Middle frontal gyrus (tissue), 1 donor: Measurements from ENCODE around the gene METAP1D.
"Not testable (repeated sequence)": the region's sequence is repeated elsewhere in the genome, so short reads cannot be mapped to it uniquely, and the experiment has no call there.

ENCODE experiments used
- DNase-seq: peaks from one replicate; pipeline ENCODE4 v3.0.0-alpha.2; 2015; ENCODE audit warnings: low spot score; ENCODE audit errors: extremely low spot score

The METAP1D gene

DNA sequence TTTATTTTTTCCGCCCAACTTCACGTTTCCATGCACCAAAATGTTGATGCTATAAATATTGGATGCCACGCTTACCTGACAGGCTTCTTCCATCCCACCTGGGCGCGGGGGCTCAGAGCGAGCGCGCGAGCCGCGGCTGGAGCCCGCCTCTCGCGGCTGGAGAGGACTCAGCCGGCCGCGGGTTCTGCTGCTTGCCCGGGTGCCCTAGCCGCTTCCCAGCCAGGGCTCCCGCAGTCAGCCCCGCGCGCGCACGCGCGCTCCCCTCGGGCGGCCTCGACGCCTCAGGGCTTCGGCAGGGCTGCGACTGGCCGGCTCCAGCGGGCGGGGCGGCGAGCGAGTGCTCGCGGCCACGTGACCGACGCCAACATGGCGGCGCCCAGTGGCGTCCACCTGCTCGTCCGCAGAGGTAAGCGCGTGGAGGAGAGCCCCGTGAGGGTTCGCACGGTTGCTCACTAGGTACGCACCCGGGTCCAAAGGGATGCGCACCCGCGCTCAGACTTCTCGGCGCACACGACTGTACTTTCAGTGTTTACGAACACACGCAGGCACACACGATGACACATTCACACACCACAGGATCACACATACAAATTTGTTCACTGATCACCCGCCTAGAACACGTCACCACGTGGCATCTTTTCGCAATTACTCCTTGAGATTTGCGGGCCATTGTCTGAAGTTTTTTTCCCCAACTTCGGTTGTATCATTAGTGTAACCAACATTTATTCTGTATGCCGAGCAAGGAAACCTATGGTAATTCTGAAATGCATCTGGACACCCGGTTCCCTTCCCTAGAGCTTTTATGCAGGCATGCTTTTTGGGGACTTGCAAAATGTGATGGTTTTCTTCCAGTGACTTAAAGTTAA lies at the start of gene METAP1D:
TSS of gene METAP1D (plus strand) at position 350 of the 866 bp plus-strand sequence. CDS start at position 367, 17 bp downstream.
- DNase-seq: peak; percentile 90

DNA sequence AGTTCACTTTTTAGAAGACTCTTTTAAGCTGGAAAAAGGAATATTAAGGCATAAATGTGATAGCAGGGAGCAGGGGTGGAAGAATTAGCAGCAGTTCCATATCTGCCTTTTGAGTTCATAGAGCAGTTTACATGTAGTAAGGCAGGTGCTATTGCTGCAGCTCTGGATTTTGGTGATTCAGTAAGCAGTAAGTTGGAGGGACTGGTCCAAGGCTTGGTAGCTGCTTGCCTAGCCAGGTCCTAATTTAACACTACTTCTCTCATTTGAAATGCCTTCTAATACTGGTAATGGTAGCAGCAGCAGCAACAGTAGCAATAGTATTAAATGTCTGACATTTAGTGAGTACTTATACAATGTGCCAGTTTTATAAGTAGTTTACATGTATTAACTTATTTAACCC lies 47.5 kb upstream of the METAP1D start:
- no peak for DNase-seq

DNA sequence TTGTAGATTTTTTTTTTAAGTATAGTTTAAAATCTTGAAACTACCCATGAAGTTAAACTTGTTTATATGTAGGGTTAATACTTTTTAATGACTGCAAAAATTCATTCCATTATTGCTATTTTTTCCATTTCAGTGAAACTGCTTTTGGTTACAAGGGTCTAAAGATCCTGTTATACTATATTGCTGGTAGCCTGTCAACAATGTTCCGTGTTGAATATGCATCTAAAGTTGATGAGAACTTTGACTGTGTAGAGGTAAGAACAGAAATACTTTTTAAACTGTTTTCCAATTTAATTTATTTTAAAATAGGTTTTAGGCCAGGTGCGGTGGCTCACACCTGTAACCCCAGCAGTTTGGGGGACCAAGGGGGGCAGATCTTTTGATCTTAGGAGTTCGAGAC lies 47.0 kb upstream of the METAP1D start:
- DNase-seq: no peak

DNA sequence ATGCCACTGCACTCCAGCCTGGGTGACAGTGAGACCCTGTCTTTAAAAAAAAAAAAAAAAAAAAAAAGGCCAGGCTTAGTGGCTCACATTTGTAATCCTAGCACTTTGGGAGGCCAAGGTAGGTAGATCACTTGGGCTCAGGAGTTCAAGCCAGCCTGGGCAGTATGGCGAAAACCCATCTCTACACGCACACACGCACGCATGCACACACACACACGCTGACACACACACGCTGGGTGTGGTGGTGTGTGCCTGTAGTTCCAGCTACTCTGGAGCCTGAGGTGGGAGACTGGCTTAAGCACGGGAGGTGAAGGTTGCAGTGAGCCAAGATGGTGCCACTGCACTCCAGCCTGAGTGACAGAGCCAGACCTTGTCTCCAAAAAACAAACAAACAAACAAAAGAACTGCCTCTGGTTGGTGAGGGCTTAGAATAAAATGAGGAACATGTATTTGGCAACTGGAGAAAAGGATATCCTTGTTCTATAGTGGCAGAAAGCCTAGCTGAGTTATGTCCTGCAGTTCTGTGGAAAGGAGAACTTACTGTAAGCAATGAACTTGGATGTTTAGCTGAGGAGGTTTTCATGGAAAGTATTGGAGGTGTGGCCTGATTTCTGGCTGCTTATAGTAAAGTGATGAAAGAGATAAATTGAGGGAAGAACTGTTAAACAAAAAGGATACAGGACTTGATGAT lies 43.5 kb upstream of the METAP1D start:
- DNase-seq: no peak

DNA sequence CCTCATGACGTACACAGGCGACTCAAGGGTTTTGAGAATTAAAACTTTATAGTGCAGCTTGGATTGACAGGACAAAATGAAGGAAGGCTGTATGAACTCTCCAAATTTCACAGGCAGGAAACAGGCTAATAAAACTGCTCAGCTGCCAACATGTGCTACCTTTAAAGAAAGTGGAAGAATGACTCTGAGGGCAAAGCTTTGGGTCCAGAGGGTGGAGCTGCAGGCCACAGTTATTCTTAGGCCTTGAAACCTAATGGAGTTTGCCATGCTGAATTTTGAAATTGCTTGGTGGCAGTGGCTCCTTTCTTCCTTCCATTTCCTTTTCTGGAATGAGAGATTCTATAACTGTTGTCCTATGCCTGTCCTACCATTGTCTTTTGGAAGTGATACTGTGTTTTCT lies 42.7 kb upstream of the METAP1D start:
- no peak for DNase-seq

DNA sequence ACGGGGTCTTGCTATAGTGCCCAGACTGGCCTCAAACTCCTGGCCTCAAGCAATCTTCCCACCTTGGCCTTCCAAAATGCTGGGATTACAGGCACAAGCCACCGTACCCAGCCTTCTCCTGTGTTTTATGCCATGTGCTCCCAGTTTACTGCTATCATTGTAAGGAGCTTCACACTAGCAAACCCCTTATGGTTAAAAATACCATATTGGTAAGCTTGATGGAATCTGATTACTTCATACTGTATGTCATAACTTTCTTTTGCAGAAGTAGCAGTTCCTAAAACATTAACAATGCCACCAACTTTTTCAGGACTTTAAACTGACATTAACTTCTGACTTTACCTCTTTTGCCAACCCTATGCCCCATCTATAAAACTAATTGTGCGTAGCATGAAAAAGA lies 41.3 kb upstream of the METAP1D start:
- DNase-seq: no peak

DNA sequence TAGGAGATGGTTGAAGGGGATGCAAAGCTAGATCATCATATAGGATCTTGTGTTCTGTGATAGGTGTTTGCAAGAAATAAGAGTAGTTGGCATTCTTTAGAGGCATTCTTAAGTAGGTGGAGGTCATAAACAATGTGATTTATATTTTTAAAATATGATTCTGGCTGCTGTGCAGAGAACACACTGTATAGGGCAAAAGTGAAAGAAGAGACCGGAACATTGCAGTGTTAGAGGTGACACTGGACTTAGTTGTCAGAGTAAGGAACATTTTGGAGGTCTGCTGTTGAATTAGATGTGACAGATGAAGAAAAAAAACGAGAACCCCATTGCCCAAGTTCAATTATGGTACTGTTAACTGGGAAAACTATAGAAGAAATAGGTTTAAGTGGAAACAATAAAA lies 39.8 kb upstream of the METAP1D start:
- no peak for DNase-seq

DNA sequence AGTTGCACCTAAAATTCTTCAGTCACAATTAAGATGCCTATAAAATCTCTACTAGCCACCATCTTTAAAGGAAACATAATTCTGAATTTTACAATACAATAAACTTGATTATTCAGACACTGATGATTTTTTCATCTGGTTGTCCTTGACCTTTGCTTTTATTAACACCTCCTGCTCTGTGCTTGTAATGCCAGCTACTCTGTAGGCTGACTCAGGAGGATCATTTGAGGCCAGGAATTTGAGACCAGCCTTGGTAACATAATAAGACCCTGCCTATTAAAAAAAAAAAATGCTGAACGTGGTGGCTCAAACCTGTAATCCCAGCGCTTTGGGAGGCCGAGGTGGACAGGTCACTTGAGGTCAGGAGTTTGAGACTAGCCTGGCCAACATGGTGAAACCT lies 39.2 kb upstream of the METAP1D start:
- no peak for DNase-seq

DNA sequence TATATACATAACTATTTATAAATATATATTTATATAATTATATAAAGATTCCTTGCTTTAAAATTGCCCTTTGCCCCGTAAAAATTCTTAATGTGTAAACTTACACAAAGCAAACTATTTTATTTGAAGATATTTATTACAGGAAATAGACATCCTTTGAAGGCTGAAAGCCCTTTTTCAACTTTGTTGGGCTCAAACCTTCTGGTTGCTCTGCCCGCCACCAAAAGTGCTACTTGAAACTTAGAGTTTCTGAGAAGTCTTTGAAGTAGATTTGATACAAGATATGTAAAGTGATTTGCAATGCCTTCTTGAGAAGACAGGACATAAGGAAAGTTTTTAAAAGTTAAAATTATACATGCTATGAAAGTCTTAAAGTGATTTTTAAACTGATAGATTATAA lies 36.6 kb upstream of the METAP1D start:
- DNase-seq: no peak

DNA sequence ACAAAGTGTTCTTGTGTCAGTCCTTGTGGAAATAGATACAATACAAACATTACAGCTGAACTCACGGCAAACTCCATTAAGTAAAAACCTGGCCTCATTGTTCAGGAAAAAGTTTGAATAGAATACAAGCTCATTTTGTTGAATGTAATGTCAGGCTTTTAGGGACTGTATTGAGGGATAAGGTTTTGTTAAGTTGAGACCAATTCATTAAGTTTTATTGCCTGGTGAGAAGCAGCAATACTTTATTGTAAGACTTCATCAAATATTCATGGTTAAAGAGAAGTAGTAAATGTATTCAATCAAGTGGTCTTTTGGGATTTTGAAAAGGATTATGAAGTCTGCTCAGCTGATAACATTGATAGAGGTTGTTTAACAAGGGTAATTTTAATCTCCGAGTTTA lies 35.4 kb upstream of the METAP1D start:
- no peak for DNase-seq

DNA sequence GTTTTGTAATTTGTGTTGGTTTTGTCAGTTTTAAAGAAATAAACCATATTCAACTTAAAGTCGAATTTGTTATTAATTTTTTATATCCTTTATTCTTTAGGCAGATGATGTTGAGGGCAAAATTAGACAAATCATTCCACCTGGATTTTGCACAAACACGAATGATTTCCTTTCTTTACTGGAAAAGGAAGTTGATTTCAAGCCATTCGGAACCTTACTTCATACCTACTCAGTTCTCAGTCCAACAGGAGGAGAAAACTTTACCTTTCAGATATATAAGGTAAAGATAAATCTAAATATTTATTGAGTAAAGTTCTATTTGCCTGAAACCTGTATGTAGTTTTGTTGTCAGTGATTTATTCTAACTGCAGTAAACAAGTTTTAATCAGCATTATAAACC lies 34.5 kb upstream of the METAP1D start:
- no peak for DNase-seq

DNA sequence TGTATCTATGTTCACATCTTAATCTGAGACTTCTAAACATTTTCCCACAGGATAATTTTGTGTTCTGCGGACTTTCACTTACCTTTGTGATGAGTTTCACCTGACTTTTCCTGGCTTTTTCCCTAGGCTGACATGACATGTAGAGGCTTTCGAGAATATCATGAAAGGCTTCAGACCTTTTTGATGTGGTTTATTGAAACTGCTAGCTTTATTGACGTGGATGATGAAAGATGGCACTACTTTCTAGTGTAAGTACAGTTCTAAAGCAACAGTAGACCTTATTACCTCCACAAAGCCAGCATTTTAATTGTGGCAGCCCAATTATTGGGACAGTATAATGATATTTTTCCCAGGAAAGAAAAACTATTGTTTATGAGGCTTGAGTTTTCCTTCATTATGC lies 34.1 kb upstream of the METAP1D start:
- DNase-seq: no peak

DNA sequence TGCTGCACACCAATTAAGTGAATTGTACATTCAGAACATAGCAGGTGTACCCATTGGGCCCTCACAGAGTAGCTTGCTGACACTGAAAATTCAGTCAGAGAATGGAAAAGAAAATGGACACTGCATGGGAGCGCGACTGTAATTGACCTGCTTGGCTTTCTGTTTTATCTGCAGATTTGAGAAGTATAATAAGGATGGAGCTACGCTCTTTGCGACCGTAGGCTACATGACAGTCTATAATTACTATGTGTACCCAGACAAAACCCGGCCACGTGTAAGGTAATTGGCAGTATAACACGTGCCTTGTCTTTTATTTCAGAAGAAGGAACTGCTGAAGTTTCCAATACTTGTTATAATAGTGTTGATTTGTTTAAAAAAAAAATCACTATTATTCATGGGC lies 33.5 kb upstream of the METAP1D start:
- DNase-seq: no peak

DNA sequence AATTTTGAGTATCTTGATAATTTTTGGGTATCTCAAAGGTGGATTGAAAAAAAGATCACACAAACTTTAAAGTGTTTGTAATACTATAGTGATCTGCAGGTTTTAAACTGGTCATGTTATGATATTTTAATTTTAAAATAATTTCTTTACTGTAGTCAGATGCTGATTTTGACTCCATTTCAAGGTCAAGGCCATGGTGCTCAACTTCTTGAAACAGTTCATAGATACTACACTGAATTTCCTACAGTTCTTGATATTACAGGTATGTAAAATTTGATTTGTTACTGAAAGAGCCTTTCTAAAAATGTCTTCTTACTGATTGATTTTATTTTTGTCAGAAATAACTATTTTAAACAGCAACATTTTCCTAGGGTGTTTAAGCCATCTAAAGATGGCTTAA lies 33.1 kb upstream of the METAP1D start:
- no peak for DNase-seq

DNA sequence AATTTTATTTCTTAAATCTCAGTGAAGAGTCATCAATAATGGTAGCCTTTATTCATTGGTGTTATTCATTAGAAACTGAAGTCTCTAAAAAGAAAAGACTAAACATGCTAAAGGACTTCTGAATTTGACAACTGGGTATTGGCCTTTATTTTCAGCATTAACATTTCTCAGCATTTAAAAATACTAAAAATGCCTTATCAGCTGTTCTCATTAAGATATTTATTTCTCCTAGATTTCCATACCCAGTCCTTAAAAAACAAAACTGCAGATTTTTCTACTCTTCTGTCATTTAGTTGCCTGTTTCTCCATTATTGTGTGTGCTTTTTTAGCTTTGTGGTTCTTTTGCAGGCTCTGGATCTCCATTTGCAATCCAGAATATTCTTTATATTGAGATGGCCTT lies 31.2 kb upstream of the METAP1D start:
- DNase-seq: no peak

DNA sequence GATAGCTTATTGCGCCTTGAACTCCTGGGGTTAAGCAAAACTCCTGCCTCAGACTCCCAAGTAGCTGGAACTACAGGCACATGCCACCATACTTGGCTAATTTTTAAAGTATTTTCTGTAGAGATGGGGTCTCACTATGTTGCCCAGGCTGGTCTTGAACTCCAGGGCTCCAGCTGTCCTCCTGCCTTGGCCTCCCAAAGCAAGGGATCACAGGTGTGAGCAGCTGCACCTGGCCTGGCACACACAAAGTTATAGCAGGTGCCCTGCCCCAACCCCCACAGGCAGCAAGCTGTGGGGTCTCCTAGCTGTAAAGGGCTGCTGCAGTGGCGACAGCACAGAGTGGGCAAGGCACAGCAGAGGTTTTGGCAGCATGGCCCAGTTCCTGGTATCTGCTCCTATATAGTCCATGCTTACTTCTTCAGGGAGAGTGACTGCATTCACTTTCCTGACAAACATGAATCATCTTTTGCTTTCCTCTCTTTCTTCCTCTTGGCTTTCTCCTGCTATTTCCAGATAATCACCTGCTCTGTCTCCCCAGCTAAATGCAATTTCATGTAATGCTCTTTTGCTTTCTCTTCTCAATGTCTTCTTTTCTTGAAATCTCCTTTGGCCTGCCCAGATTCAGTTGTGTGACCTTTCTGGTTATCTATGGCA lies 27.3 kb upstream of the METAP1D start:
- no peak for DNase-seq

DNA sequence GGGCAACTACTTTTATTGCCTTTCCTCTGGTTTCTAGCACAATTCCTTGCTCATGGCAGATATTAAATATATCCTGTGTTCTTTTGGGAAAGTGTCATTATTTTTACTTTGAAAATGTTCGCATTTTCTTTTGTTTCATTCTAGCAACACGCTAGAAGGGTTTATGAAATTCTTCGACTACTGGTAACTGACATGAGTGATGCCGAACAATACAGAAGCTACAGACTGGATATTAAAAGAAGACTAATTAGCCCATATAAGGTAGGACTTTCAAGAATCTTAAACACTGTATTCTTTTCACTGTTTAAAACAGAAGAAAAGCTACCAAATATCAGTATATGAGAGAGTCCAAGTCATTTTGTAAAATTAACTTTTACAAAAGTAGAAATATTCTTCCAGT lies 20.6 kb upstream of the METAP1D start:
- no peak for DNase-seq

DNA sequence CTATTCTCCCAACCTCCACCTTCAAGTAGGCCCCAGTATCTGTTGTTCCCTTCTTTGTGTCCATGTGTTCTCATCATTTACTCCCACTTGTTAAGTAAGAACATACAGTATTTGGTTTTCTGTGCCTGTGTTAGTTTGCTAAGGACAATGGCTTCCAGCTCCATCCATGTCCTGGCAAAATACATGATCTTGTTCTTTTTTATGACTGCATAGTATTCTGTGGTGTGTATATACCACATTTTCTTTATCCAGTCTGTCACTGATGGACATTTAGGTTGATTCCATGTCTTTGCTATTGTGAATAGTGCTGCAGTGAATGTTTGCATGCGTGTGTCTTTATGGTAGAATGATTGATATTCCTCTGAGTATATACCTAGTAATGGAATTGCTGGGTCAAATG lies 15.8 kb upstream of the METAP1D start:
- not testable (repeated sequence) for DNase-seq

DNA sequence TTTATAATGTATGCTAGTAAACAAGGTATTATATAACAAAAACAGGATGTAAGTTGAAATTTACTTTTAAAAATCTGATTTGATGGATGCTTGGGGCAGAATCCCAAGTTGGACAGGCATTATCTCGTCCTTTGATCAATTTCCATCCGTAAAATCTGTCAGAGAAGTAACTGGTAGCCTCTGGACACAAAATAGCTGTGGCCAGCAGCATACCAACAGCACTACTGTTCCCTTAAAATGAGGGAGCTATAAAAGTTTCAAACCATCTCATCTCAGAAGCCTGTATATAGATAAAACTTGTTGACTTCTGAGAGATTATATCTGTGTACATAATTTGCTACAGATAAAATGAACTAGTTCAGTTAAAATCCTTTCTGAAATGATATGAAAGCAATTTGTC lies 14.7 kb upstream of the METAP1D start:
- DNase-seq: no peak

DNA sequence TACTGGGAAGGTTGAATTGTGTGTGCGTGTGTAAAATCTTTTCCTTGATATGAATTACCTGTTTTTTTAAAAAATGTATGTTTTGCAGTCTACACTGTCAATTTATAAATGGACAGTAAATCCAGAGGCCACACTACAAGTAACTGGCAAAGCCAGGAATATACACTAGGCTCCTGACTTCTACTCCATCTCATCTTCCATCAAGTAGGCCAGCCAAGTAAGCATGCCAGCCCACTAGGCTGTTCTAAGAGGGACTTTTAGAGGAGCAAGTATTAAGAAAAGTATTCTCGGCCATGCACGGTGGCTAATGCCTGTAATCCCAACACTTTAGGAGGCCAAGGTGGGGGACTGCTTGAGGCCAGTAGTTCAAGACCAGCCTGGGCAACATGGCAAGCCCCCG lies 13.0 kb upstream of the METAP1D start:
- no peak for DNase-seq

DNA sequence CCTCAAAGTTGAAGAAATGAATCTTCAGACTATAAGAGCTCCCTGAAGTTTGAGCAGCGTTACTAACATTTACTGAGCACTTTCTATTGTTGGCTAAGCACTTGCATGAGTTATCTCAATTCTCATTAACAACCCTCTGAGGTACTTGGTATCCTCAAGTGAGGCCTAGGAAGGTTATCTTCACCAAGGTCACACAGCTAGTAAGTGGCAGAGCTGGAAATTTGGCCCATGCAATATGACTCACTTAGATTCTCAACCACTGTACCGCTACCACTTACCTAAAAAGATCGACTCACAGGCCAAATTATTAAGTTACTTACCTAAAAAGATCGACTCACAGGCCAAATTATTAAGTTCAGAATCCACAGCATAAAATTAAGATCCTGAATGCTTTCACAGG lies 8.7 kb upstream of the METAP1D start:
- no peak for DNase-seq

DNA sequence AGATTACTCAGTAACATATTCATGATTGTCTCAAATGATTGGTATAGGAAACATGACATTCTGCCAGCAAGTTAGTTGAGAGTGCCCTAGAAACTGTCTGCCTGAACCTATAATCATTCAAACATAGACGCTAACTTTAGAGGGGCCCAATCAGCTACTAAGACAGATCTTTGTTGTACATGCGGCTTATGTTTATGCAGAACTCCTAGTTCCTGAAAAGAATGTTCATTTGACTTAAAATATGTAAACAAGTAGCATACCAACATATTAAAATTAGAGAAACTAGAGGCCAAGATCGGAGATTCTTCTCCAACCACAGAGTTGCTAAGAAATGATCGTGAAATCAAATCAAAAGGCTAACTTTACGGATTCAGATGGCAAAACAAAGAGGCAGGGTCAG lies 4.2 kb upstream of the METAP1D start:
- no peak for DNase-seq
